DND-41 (cell line): ENCODE measurements around the gene SPARCL1.
"Not testable (repeated sequence)": the region's sequence is repeated elsewhere in the genome, so short reads cannot be mapped to it uniquely, and the experiment has no call there.

Source experiments
- ATAC-seq: fragments of 200-7000 bp; cut with Tn5 transposase; 3 replicates; pipeline ENCODE4 v1.9.1; 2021; ENCODE audit warnings: low read depth; ENCODE audit not compliant: insufficient read depth
- DNase-seq: peaks from one replicate; pipeline ENCODE4 v3.0.0-alpha.2; 2020
- H2AFZ ChIP-seq: 2 replicates; pipeline ENCODE4 v1.6.0; 2012; ENCODE audit warnings: low read depth, low read length
- H3K27ac ChIP-seq: 2 replicates; pipeline ENCODE4 v1.5.1; 2012; ENCODE audit warnings: low read length, inconsistent platforms
- H3K27me3 ChIP-seq: fragments of 200-600 bp; sonication (generic); 2 replicates; pipeline ENCODE4 v1.6.0; 2012; ENCODE audit warnings: low read length, mild to moderate bottlenecking, inconsistent platforms; ENCODE audit not compliant: insufficient read depth, poor library complexity
- H3K36me3 ChIP-seq: 2 replicates; pipeline ENCODE4 v1.5.1; 2012; ENCODE audit warnings: low read length, inconsistent platforms; ENCODE audit not compliant: insufficient read depth
- H3K4me1 ChIP-seq: 2 replicates; pipeline ENCODE4 v1.5.1; 2012; ENCODE audit warnings: mild to moderate bottlenecking, low read length; ENCODE audit not compliant: insufficient read depth
- H3K4me2 ChIP-seq: 2 replicates; pipeline ENCODE4 v1.6.0; 2012; ENCODE audit warnings: mild to moderate bottlenecking, moderate library complexity, low read length, inconsistent platforms; ENCODE audit not compliant: insufficient read depth
- H3K4me3 ChIP-seq, 2 experiments: fragments of 200-600 bp in 1 of 2; shearing (Covaris generic) in 1 of 2; 2 replicates each; pipeline ENCODE4 v1.5.1; 2012 to 2016; ENCODE audit warnings: inconsistent platforms in 2 of 2, low read length in 2 of 2, mild to moderate bottlenecking in 2 of 2, low read depth in 1 of 2, moderate library complexity in 1 of 2
- H3K79me2 ChIP-seq: 2 replicates; pipeline ENCODE4 v1.6.0; 2012; ENCODE audit warnings: low read length, inconsistent platforms; ENCODE audit not compliant: insufficient read depth
- H3K9ac ChIP-seq: 2 replicates; pipeline ENCODE4 v1.6.0; 2012; ENCODE audit warnings: low read depth, mild to moderate bottlenecking, inconsistent platforms, low read length, moderate library complexity
- H3K9me3 ChIP-seq: 2 replicates; pipeline ENCODE4 v1.5.1; 2012; ENCODE audit warnings: low read length, moderate library complexity, mild to moderate bottlenecking, inconsistent platforms; ENCODE audit not compliant: insufficient read depth, severe bottlenecking
- H4K20me1 ChIP-seq: 2 replicates; pipeline ENCODE4 v1.6.0; 2012; ENCODE audit warnings: low read length; ENCODE audit not compliant: insufficient read depth
- CTCF ChIP-seq: IDR thresholded peaks from 2 replicates; pipeline ENCODE4 v1.5.1; 2012; ENCODE audit warnings: borderline replicate concordance, low read length, moderate library complexity, mild to moderate bottlenecking; ENCODE audit not compliant: poor library complexity, severe bottlenecking; ENCODE audit errors: extremely low read depth
- EZH2 ChIP-seq: IDR thresholded peaks from 3 replicates; pipeline ENCODE4 v1.6.1; 2012; ENCODE audit warnings: borderline replicate concordance, low read depth, mild to moderate bottlenecking, moderate library complexity, low read length, inconsistent platforms; ENCODE audit not compliant: severe bottlenecking

Gene SPARCL1

DNA sequence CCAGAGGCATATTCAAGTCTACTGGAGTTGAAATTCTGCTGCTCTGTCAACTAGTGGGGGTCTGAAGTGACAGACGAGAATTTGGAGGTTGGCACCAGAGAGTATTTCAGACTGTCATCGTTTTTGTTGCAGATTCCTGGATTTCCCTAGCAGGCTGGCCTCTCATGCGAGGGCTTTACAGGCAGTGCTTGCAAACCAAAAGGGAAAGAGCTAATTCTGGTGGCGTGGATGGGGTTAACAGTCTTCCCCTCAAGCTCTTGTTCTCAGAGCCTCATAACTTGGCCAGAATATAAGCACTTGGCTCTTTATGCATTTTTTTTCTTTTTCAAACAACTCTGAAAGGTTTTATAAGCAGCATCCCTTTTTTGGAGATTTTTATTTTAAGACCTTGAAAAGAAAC lies at the start of gene SPARCL1:
SPARCL1 (minus strand) TSS at position 190 of the 400 bp plus-strand sequence. CDS start 29,802 bp downstream, outside the sequence.
- DNase-seq (no peak), ATAC-seq (no peak)
- Histone ChIP-seq H2AFZ (no peak within 1 kb of the TSS), H3K4me1 (no peaks in the 10 kb centered on the region), H3K4me3 (no peak within 1 kb of the TSS), H3K4me2 (no peak within 1 kb of the TSS), H3K9ac (no peak within 1 kb of the TSS), H3K9me3 (peaks cover 4% of the 10 kb centered on the region), H3K27ac (no peak within 1 kb of the TSS), H3K36me3 (no peaks in the 10 kb centered on the region), H3K79me2 (no peaks in the 10 kb centered on the region), H4K20me1 (no peaks in the 10 kb centered on the region), H3K27me3 (no peaks in the 10 kb centered on the region)
- TF ChIP-seq EZH2: no peak
- no peak for TF ChIP-seq CTCF

GRCh38 chr4:87575983-87576382 lies 46.8 kb upstream of the SPARCL1 start:
- H2AFZ ChIP-seq: no peak overlapping the region
- TF ChIP-seq EZH2 (no peak), CTCF (no peak)
- no peak overlapping the region for H3K27ac ChIP-seq
- no peak for DNase-seq
- H4K20me1 ChIP-seq: no peaks in the 10 kb centered on the region
- no peaks in the 10 kb centered on the region for H3K4me1 ChIP-seq
- H3K36me3 ChIP-seq: no peaks in the 10 kb centered on the region
- no peak overlapping the region for H3K9ac ChIP-seq
- no peaks in the 10 kb centered on the region for H3K9me3 ChIP-seq
- no peak for ATAC-seq
- no peak overlapping the region for H3K4me3 ChIP-seq
- no peak overlapping the region for H3K4me2 ChIP-seq
- H3K27me3 ChIP-seq: peaks cover 3% of the 10 kb centered on the region
- H3K79me2 ChIP-seq: no peaks in the 10 kb centered on the region

GRCh38 chr4:87575408-87575807 lies 46.2 kb upstream of the SPARCL1 start:
- H2AFZ ChIP-seq: no peak overlapping the region
- no peaks in the 10 kb centered on the region for H3K4me1 ChIP-seq
- no peaks in the 10 kb centered on the region for H3K9me3 ChIP-seq
- H3K4me2 ChIP-seq: no peak overlapping the region
- H3K27me3 ChIP-seq: peaks cover 3% of the 10 kb centered on the region
- H4K20me1 ChIP-seq: no peaks in the 10 kb centered on the region
- no peak overlapping the region for H3K4me3 ChIP-seq
- no peaks in the 10 kb centered on the region for H3K79me2 ChIP-seq
- ATAC-seq (no peak), DNase-seq (no peak)
- no peaks in the 10 kb centered on the region for H3K36me3 ChIP-seq
- no peak overlapping the region for H3K27ac ChIP-seq
- TF ChIP-seq EZH2 (no peak), CTCF (no peak)
- no peak overlapping the region for H3K9ac ChIP-seq

- Histone ChIP-seq H3K79me2 (no peaks in the 10 kb centered on the region), H3K4me3 (no peak overlapping the region), H3K36me3 (no peaks in the 10 kb centered on the region), H2AFZ (no peak overlapping the region), H3K9me3 (no peaks in the 10 kb centered on the region), H4K20me1 (no peaks in the 10 kb centered on the region), H3K9ac (no peak overlapping the region), H3K4me1 (no peaks in the 10 kb centered on the region), H3K27me3 (peaks cover 3% of the 10 kb centered on the region), H3K4me2 (no peak overlapping the region), H3K27ac (no peak overlapping the region)
- DNase-seq (no peak), ATAC-seq (no peak)
- TF ChIP-seq CTCF (no peak), EZH2 (no peak)
Measured at GRCh38 chr4:87574996-87575395, 45.8 kb upstream of the SPARCL1 start.

GRCh38 chr4:87574376-87574775 lies 45.2 kb upstream of the SPARCL1 start:
- H3K27me3 ChIP-seq, ATAC-seq, H3K4me3 ChIP-seq, H4K20me1 ChIP-seq, H3K27ac ChIP-seq, H3K9ac ChIP-seq, DNase-seq, H3K36me3 ChIP-seq, H3K79me2 ChIP-seq, H3K4me1 ChIP-seq, H3K9me3 ChIP-seq, H2AFZ ChIP-seq, H3K4me2 ChIP-seq: not testable (repeated sequence)
